HK-2 (cell line): ENCODE results near the gene KY.

Experiments used
- DNase-seq: peaks from one replicate; pipeline ENCODE4 v3.0.0-alpha.2; 2018; ENCODE audit not compliant: unreplicated experiment

KY gene

DNA sequence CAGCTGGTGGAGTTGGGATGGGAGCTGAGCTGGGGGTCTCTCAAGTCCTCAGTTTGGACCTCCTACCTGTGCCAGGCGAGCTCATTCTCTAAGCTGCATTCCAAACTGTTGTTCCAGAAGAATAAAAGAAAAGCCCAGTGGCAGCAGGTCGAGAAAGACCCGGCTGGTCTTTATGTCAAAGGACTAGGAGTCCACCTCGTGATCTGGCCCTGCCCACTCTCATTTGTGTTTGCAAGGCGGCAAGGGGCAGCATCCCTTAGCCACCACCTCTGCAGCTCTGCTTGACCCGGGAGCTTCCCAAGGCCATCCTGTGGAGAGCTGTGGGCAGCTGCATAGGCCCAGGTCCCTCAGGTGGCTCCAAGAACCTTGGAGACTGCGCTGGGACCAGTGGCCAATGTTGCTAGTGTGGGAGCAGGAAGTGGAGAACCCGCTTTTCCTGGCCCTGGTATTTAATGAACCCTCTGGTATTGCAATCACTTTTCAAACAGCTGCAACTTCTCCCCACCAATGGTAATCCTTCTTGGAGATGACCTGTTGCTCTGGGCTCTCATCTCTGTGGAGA, 30.9 kb downstream of the KY start:
- no peak for DNase-seq

DNA sequence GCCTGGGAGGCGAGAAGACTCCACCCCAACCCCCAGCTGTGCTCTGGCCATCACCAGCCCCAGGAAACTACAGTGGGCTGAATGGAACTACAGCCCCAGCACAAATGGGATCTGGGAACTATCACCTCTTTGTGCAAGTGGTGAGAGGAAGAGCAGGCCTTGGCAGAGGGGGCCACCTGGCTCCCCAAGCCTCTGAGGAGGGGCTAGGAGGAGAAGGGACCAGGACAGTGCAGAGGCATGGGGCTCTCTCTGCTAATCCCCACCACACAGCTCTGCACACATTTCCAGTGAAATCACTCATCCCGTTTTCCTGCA, 31.6 kb downstream of the KY start:
- no peak for DNase-seq

DNA sequence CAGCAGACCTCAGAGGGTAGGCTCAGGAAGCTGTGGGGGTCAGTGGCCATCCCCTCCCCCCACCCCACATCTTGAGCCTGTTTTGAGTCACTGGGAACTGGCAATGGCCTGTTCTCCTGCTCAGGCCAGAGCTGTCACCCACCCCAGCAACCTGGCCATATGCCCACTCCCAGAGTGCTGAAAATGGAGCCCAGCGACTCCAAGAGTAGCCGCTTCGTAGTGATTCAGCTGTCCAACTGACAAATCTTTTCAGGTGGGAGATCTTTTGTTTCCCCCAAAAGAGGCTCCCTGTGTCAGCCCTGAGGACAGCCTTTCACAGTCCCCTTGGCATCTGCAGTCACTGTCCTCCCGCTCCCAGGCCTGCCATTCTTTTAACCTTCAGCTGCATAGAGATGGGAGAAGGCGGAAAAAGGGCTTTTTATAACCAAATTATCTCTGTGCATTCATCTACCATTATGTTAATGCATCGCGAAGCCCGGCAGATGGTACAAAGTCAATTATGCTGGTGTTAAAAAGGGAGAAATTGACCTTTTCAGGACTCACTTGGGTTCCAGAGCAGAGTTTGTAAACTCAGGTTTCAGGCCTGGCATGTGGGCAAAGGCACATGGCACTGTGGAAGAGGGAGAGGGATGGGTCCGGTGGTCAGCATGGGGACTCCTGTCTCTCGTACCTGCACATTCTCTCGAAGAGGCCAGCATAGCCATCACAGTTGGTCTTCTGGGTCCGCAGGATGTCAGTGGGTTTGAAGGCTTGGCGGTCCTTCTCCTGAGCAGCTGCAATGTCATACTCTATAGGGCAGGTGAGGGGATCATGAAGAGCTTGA, 32.1 kb downstream of the KY start:
- DNase-seq: no peak

DNA sequence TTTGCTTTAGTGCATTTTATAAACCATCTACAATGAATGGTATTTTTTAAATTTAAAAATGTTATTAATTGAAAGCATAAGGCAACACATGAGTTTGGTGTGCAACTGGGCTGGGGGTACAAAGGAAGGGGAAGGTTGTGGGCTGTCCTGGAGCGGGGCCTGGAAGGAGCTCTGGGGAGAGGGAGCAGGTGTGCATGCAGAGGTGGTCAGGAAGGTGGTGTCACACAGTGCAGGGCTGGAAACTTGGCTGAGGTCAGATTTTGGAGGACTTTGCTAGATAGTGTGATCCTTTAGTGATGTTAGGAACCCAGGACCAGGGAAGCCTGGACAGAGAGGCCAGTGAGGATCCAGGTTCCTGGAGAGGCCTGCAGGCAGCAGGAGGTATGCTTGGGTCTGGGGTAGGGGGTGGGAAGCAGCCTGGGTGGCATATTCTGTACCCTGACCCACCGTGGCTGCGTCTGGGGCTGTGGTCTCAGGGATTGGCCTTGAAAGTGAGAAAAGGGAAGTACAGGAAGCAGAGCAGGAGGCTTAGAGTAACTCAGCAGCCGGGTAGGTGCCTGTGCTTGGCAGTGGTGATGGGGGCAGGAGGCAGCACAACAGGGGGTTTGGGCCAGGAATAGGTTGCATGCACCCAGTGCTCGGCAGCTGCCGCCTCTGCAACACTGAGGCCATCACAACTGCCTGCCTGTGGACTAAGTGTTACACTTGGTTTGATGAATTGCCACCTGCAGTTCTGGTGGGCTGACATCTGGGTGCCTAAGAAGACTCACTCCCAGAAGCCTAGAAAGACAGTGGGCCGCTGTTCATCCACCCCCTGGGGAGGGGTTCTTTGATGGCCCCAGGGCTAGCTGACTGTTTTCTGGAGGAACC, 33.0 kb downstream of the KY start:
- no peak for DNase-seq

DNA sequence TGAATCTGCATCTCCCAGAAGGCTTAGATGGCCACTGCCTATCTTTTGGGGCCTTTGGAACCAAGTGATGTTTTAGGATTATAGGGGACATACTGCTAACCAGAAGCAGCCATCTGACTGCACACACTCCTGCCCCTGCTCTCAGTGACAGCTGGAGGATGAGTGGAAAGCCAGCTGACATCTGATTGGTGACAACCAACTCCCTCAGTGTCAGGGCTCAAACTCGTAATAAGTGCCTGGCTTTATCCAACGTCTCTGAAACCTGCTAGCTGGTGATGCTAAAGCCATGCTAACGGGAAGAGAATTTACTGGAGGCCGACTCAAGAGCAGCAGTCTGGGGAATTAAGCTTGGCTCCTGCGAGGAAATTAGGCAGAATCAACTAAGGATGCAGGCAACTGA, 35.1 kb downstream of the KY start:
- DNase-seq: no peak

DNA sequence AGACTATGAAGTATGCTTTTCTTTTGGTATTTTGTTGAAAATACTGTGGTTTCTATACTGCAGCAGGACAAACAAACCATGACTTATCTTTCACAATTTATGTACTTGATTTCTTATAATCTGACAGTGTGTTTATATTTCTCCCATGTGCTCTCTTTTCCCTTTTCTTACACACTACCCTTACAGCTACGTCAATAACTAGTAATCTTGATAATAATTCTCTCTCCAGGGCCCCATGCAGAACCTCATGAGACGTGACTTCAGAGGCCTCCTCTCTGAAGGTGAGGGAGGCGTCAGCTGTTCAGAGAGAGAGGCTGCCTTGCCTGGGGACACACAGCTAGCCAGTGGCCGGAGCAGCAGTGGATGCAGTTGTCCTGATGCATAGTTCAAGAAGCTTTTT, 35.9 kb downstream of the KY start:
- no peak for DNase-seq

DNA sequence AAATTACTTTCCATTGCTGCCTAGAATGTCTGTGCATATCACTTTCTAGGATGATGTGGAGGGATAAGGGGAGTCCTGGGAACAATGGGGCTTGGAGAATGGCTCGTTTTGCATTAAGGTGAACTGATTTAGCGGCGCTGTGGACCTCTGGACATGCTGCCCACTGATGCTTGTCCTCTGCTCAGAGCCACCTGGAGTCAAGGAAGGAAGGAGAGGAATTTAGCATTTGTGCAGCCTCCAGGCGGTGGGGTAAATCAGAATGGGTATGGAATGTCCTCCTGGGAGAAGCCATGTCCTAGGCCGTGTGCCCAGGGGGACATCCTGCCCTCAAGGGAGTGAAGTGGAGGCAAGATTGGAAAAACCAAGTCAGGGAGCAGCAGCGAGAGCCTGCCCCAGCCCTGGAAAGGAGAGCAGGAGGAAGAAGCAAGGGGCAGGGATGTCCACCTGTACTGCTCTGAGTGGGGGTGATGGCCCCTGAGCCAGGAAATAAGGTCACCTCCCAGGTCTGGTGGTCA, 37.8 kb downstream of the KY start:
- DNase-seq: no peak

DNA sequence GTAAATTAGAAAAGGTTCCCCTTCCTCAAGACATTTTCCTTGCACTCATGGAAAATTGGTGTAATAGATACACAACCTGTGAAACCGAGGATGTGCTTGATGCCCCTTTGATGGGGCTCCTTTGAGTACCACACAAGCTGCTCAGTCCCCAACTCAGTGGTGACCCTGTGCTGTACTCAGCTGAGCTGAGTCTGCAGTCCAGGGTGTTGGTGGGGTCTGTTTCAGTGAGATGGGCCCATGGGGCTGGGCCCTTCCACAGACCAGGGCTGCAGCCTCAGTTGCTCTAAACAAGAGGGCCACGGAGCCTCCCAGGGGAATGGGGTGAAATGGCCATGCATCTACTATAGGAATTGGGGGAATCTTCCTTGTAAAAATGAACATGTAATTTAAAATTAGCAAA, 39.3 kb downstream of the KY start:
- DNase-seq: no peak

DNA sequence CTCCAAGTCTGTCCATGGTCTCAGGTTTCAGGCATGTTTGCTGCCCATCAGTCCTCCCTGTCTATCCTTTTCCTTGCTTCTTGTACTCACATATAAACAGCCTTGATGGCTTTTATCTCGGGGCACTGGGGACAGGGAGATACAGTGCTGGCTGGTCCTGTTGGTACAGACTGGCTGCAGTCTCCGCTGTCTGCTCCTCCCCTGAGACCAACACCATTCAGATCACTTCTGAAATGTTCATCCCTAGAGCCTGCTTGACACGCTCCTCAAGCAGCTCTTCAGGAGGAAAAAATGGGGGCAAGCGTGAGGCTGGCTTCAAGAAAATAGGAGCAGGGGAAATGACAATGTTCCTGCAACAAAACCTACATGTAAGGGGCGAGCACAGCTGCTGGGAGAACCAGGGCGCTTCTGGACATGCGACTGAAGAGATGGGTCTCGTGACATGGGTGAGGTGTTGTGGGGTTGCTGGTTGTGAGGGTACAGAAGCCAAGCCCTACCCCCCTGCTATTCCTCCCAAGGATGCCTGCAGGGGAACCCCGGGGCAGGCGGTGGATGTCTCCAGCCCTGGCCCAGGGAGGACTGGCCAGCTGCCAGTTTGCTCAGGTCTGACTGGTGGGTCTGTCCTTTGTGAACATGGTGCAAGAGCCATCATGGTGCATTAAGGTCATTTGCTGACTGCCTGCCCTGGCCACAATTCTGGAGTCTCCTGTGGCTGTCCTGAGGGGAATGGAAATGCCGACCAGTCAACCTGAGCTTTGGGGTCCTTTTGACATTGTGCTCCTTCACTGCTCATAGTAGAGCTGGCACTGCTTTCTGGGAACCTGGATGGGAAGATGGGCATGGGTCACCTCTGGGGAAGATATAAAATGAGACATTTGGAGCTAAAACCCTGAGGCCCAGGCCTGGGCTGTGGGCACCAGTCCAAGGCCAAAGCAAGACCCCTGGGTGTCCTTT, 40.1 kb downstream of the KY start:
- no peak for DNase-seq

DNA sequence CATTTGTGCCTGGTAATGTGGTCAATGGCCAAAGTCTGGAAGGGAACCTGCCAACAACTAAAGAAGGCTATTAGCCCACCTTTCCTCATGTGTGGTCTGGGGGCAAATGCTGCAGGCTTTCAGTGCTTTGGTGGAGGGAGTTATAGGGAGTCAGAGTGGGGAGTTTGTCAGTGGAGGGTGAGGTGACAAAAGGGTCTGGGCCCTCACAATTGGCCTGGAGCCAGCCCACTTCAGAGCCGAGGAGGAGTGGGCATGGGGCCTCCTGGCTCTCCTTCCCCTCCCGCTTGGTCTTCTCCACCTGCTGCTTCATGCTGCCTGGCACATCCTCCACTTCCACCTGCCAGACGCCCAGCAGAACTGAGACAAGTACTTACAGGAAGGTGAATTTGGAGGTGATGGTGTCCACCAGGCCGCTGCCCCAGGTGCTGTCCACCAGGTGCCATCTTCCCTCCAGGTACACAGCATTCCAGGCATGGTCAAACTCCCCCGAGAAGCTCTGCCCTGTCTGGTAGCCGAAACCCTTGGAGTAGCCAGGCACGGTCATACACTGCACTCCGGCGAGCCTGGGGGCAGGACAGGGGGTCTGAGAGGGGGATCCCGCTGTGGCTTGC, 40.9 kb downstream of the KY start:
- no peak for DNase-seq

DNA sequence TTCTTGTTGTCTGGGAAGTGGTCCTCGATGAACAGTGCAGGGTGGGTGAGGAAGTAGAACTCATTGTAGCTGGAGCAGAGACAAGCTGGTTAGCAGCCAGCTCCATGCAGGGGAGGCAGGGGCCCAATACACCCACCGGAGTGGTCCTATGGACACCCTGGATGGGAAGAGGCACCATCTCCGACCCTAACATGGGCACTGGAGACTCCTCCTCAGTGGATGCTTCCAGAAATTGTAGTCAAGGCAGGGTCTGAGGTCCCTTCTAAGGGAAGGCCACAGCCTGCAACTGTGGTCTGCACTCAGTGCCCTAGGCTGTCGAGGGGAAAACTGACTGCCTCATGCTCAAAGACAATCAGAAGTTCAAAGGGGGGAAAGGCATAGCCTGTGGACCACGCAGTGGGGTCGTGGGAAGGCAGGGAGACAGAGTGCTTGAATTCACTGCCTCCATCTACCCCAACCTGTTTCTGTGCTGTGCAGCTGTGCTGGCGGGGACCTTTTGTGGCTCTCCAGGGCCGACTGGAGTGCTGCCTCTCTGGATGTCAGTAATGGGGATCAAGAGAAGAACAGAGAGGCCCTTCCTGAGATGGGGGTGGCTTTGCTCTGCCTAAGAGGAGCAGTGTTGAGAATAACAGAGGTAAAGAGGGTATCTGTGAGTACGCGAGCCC, 41.9 kb downstream of the KY start:
- no peak for DNase-seq

DNA sequence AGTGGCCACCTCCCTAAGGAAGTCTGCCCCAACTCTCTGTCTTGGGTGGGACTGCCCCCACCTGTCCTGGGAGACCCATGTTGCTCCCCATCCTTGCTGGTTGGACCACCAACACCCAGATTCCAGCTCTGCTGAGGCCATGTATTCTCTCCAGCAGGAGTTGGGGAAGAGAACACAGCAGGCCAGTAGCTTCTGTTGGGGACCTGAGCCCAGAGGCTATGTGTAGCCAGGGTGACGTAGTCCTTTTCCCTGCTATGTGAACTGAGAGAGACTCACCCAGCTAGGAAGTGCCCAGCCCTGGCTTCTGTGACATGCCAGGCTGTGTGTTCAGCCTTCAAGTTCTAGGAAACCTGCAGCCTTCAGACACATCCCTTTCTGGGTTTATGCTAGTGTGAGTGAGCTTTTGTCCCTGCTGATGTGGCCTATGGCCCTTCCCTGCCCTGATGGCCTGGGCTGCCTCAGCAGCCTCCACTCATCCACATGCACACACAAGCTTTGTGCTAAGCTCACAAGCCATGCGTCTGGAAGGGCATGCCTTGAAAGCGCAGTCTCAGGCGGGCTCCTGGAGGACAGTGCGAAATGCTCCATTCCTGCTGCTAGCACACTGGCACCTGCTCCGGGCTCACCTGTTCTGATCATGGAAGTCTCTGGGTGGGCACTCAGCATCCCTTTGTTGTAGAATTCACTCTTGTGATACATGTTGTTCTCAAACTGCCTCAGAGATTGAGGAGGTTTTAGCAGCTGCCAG, 42.6 kb downstream of the KY start:
- no peak for DNase-seq

DNA sequence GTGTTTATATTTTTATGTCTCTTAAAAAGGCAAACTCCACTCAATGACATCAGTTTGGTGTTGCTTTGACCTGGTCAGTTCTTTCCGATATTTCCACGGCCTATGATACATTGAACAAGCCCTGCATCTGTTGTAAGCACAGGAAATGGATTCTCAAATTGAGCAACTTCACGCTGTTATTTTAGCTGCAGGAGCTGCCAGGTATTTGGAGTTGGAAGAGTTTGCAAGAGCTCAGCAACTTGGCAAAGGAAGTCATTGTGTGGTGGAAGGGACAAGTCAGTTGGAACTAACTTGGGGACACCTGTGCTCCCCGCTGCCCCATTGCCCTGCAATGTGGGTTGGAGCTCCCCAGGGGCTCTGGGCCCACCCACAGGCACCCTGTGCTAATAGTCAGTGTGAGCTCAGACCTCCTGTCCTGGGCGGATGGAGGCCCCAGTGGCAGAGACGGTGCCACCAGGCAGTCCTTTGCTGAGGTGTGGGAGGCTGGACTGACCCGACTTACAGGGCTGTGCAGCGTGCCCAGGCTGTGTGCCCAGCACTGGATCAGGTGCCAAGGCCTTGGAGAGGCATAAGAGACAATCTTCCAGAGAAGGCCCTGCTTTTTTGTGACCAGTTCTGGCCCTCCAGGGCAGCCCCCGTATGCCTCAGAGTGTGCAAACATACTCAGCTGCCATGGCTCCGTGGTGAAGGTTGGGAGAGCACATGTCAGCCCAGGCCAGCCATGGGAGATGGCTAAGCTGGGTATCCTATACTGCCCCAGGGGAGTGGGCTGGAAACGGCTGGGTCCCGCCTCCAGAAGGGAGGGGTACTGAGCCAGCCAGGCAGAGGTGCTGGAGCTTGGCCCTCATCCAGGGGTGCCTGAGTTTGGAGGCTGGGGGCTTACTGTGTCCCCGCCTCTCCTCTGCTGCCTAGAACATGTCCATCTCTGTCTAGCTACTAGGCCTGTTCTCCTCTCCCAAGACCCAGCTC, 43.5 kb downstream of the KY start:
- DNase-seq: no peak

DNA sequence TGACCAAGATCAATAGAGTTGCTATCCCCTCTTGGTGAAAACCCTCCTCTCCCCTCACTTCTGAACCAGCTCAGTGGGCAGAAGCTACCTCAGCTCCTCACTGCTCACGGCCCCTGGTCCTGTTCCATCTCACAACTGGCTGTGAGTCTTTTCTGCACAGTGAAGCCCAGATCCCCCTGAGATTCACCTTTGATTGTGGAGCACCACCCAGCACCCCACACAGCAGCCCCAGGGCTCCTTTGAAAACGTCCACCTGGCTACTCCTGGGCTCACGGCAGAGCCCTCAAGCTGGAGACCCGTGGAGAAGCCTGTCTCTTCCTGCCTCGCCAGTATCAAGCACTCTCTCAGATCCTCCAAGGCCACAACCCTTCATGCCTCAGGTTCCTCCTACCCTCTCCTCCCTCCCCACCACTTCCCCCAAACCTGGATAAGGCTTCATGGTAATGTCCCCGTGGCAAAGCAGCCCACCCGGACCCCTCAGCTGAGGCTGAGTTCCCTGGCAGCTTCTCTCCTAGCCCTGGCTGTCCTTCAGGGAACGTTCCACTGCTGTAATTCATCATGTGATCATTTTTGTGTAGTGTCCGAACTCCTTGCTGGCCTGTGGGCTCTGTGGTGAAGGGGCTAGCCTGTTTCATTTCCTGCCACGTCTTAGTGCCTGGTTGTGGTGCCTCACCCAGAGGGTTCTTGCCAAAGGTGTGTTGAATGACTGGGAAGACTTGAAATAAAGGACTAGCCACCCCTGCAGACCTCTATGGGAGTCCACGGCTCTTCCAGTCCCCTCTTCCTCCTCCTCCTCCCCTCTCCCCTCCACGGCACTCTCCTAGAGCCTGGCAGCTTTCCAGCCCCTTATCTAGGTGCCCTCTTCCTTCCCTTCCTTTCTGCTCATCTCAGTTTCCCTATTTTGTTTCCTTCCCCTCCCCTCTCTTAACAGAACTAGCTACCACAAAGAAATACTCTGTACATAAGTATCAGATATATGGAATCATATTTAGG, 44.5 kb downstream of the KY start:
- no peak for DNase-seq

DNA sequence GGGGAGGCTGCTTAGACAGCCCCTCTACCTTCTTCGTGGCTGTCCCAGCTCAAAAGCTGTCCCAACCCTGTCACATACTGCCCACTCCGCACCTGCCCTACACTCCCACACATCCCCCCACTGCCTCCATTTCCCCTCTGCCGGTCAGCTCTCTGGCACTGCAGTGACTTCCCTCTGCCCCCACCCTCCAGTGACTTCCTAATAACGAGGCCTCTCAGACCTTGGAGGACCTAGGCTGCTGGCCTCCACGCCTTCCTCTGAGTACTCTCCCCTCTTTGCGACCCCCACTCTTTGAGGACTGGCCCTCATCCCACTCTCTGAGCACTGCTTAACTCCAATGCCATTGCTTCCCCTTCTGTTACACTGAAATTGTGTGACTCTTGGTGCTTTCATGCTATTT, 45.3 kb downstream of the KY start:
- DNase-seq: no peak

DNA sequence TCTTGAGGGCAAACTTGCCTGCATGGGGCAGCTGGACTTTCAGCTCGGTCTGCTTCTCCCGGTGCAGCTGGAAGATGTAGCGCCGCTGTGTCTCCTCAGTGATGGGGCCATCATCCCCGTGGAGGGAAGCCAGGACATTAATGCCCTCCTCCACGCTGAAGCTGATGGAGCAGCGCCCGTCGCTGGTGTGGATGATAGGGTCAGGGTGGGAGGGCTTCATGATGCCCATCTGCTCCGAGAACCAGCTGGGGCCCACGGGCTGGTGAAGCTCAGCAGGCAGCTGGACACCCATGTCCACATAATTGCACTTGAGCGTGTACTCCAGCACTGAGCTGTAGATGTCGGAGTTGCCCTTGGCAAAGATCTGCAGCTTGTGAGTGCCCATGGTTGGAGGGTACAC, 46.9 kb downstream of the KY start:
- no peak for DNase-seq

DNA sequence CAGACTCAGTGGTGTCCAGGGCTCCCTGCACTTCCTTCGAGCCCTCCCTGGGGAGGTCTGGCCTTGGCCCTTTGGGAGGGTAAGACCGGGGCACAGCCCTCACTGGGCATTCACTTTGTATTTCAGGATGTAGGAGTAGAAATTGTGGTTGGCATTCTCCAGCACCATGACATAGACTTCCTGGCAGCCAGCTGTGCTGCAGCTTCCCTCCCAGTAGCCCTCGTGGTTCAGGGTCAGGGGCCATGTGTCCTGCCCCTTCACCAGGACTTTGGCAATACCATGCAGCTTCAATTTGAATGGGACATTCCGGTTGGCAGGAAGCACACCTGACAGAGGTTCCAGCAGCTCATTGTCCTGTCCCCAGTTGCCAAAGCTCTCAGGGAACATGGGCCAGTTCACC, 47.3 kb downstream of the KY start:
- no peak for DNase-seq

DNA sequence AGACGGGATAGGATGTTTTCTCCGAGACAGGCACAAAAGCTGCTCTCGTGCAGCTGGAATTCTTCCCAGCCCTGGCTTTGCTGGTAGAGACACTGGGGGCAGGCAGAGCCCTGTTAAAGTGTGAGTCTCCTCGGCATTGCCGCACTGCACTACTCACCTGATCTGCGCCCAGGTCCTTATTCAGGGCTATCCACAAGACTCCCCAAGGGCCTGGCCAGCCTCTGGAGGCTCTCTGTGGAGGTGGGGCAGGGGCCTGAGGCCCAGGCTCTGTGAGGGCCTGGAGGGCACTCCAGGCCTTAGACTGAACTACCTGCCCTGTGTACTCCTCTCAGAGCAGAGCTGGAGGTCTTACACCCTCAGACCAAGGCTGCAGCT, 48.4 kb downstream of the KY start:
- DNase-seq: no peak
